Ishikawa (cell line): ENCODE results near the gene ZFR2.

Experiments used
- CEBPB ChIP-seq: IDR thresholded peaks from 2 replicates; pipeline ENCODE4 v1.6.1; 2012
- CREB1 ChIP-seq: IDR thresholded peaks from 2 replicates; pipeline ENCODE4 v1.6.1; 2012; ENCODE audit warnings: low read depth
- EGR1 ChIP-seq: IDR thresholded peaks from 2 replicates; pipeline ENCODE4 v1.6.1; 2012
- EP300 ChIP-seq: IDR thresholded peaks from 2 replicates; pipeline ENCODE4 v1.6.1; 2012; ENCODE audit warnings: borderline replicate concordance
- FOXM1 ChIP-seq: IDR thresholded peaks from 2 replicates; pipeline ENCODE4 v1.6.1; 2012; ENCODE audit warnings: low read depth, borderline replicate concordance
- NFIC ChIP-seq: IDR thresholded peaks from 2 replicates; pipeline ENCODE4 v1.6.1; 2012
- RAD21 ChIP-seq: IDR thresholded peaks from 2 replicates; pipeline ENCODE4 v1.6.1; 2012; ENCODE audit warnings: low read depth
- REST ChIP-seq: IDR thresholded peaks from 2 replicates; pipeline ENCODE4 v1.6.1; 2012; ENCODE audit warnings: low read depth, mild to moderate bottlenecking
- TAF1 ChIP-seq: IDR thresholded peaks from 2 replicates; pipeline ENCODE4 v1.6.1; 2012; ENCODE audit warnings: low read depth, mild to moderate bottlenecking
- TCF12 ChIP-seq: IDR thresholded peaks from 2 replicates; pipeline ENCODE4 v1.6.1; 2012; ENCODE audit warnings: low read depth
- TEAD4 ChIP-seq: IDR thresholded peaks from 2 replicates; pipeline ENCODE4 v1.6.1; 2012
- USF1 ChIP-seq: IDR thresholded peaks from 2 replicates; pipeline ENCODE4 v1.6.1; 2012
- YY1 ChIP-seq: IDR thresholded peaks from 2 replicates; pipeline ENCODE4 v1.6.1; 2012; ENCODE audit warnings: low read depth
- TF ChIP-seq, protein P1 (sequence below): IDR thresholded peaks from 2 replicates; pipeline ENCODE4 v1.6.1; 2012

DNA sequence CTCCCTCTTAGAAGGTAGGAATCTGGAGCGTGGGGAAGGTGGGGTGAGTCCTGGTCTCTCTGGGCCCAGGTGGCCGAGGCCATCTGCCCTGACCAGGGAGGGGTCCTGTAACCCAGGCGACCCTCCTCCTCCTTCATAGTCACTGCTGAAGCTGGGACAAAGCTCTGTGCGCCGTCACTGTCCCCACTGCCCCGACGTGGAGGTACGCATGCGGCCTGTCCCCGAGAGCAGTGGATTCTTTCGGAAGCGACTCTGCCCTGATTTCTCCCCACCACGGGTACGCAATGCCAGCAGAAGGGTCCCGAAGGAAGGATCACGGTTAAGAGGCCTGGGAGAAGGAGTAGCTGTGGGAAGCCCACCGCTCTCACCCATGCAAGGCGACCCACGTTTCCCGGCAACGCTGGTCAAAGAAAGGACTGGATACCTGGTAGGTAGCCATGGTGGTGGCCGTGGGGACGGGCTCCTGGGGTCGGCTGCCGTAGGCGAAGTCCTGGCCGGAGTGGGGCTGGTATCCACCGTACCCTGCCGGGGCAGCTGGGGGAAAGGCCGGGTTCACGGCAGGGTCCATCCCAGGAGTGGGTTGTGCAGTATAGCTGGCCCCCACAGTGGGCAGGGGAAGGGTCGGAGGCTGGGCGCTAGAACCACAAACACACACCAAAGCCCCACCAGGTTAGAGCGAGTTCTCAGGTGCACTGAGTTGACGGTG is 34.3 kb downstream of the ZFR2 start:
- TF ChIP-seq RAD21 (no peak), FOXM1 (no peak), REST (no peak), NFIC (no peak), YY1 (no peak), CEBPB (no peak), CREB1 (no peak), TAF1 (no peak), EP300 (no peak), TCF12 (no peak), USF1 (no peak), TEAD4 (no peak), EGR1 (no peak)
- TF ChIP-seq, protein P1, sequence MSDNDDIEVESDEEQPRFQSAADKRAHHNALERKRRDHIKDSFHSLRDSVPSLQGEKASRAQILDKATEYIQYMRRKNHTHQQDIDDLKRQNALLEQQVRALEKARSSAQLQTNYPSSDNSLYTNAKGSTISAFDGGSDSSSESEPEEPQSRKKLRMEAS, result no peak
